GM12873 (cell line): ENCODE data around the gene KRTAP10-1.

ENCODE experiments used
- TF ChIP-seq, protein P1 (sequence below): IDR thresholded peaks from 2 replicates; pipeline ENCODE4 v1.5.1; 2012; ENCODE audit warnings: low read depth, mild to moderate bottlenecking, moderate library complexity, low read length, control low read depth; ENCODE audit not compliant: insufficient read depth; ENCODE audit errors: missing control alignments

KRTAP10-1 gene

DNA sequence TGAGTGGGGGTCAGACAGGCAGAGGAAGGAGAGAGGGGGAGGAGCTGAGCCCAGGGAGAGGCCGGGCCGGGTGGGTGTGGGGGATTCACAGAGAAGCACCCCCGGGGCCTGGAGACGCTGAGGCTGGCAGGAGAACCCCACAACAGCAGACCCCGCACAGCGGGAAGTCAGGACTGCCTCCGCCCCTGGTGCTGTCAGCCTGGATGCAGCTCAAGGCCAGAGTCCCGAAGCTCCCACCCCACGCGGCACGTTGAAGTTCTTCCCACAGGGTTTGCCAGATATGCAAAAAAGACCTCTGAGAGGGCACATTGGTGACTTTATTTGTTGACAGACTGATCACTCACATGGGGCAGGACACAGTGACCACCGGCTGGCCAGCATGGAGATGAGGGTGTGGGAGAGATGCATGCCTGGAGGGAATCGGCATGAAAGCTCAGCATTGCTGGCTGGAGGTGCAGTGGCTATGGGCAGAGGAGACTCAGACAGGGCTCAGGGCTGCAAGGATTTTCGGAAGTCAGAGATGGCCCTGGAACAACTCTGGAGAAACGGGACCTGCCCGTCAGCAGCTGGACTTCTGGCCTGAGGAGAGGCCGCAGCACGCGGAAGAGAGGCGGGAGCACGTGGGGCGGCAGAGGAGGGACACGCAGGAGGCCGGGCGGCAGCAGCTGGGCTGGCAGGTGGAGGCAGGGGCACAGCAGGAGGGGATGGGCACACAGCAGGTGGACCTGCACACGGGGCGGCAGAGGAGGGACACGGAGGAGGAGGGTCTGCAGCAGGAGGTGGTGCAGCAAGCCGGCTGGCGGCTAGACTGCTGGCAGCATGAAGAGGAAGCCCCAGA lies 17.7 kb upstream of the KRTAP10-1 start:
- TF ChIP-seq, protein P1, sequence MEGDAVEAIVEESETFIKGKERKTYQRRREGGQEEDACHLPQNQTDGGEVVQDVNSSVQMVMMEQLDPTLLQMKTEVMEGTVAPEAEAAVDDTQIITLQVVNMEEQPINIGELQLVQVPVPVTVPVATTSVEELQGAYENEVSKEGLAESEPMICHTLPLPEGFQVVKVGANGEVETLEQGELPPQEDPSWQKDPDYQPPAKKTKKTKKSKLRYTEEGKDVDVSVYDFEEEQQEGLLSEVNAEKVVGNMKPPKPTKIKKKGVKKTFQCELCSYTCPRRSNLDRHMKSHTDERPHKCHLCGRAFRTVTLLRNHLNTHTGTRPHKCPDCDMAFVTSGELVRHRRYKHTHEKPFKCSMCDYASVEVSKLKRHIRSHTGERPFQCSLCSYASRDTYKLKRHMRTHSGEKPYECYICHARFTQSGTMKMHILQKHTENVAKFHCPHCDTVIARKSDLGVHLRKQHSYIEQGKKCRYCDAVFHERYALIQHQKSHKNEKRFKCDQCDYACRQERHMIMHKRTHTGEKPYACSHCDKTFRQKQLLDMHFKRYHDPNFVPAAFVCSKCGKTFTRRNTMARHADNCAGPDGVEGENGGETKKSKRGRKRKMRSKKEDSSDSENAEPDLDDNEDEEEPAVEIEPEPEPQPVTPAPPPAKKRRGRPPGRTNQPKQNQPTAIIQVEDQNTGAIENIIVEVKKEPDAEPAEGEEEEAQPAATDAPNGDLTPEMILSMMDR = no peak

DNA sequence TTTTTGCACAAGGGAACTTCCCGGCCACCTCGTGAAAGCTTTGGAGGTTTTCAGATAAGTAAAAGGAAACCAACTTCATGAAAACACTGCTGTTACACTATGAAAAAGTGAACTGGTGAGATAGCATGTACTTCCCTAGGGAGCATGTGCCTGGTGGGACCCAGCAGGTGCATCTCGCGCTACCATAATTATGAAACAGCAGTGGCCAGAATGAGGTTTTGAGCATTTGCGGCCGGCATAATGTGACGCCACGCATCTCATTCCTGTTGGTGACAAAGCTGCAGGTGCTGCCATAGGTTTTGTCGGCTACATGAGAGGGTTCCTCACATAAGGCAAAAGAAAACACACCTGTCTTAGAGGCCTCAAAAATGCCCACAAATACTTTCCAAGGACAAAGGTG lies 16.9 kb upstream of the KRTAP10-1 start:
- TF ChIP-seq, protein P1 = no peak

DNA sequence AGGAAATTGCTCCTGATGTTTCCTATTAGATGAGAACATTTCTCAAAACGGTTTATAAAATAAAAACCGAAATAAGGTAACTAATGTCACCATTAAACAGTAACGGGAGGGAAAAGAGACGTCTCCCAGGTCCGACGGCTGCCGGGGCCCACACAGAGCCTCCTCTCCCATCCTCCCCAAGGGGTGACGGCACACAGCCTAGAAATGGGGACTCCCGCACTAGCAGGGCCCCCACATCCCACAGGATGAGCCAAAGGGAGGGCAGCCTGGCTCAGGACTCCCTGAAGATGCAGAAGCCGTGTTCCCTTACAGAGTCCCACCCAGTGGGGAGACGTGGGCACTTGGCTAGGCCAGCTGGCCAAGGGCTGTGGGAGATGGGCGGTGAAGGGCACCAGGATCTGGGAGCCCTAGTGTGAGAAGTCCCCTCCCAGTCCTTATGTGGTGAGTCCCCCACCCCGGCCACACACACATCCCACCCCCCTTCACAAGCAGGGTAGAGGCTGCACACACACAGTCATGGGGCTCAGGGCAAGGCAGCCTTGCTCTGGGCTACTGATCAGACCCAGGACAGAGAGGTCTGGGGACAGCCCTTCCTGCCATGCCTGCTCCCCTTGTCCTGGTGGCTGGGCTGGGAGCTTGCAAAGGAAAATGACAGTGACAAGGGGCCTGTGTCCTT lies 15.3 kb upstream of the KRTAP10-1 start:
- TF ChIP-seq, protein P1 = no peak

DNA sequence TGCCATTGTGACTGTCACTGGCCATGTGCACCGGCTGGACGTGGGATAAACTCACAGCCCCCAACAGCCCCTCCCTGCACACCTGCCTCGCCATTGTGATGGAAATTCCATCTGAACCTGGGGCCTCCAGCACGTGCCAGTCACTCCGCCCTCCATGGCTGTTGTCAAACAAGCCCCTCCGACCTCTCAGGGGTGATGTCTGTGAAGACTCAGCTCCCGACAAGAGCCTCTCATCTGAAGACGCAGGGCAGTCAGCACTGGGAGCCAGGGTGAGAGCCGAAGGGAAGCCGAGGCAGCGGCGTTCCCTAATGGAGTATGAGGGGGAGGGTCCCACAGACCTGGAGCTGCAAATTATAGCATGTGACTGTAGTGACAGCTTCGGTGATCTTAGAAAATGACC lies 12.7 kb upstream of the KRTAP10-1 start:
- TF ChIP-seq, protein P1 = no peak

DNA sequence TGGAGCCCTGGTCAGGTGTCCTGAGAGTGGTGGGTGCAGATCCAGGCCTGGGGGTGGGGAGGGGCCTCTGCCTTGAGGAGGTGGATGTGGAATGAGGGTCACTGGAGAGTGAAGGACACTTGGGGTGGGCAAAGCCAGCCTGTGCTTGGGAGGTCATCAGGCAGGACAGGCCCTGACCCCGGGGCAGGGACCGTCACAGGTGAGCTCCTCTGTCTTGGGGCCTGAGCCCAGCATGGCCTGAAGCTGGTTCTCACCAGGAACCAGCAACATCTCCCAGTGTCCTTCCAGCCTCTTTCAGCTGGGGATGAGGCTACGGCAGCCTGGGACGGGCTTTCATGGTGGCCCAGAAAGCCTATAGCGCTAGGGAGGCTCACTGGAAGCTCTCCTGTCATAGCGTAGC lies 12.1 kb upstream of the KRTAP10-1 start:
- TF ChIP-seq, protein P1 = no peak

DNA sequence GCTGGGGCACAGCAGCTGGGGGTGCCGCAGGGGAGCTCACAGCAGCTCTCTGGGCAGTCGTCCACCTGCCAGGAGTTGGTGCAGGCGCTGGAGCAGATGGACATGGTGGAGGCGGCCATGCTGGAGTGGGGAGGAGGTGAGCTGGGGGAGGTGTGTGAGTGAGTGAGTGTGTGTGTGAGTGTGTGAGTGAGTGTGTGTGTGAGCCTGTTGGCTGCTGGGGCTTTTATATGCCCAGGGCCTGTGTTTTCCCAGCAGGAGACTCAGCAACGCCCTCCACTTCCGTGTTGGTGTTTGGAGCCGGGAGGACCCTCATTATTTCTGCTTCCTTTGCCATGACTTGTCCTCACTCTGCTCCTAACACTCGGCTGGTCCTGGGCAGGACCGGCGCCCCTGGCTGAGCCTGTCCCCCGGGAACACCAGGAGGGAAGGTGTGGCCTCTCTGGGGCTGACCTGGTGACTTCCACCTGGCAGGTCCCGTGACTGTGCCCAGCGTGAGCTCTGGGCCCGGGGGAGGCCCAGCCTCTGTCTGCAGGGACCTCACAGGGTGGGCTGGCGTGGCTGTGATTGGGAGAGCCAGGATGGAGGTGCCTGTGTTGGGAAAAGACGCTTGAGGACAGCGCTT lies 11.5 kb upstream of the KRTAP10-1 start, which contains the start of gene KRTAP10-2:
KRTAP10-2 (minus strand) TSS at position 166 of the 622 bp plus-strand sequence; CDS start at position 119, 47 bp downstream.
- TF ChIP-seq, protein P1 = no peak

DNA sequence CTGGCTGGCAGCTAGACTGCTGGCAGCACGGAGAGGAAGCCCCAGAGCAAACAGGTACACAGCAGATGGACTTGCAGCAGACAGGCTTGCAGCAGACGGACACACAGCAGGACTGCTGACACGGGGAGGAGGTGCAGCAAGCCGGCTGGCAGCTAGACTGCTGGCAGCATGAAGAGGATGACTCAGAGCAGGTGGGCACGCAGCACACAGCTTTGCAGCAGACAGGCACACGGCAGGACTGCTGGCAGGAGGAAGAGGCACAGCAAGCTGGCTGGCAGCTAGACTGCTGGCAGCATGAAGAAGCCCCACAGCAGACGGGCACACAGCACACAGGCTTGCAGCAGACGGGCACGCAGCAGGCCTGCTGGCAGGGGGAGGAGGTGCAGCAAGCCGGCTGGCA lies 10.8 kb upstream of the KRTAP10-1 start:
- TF ChIP-seq, protein P1 = no peak
